Measurements from ENCODE around the gene BMP8A. TPM values are rescaled to one million over a fixed set of nuclear protein-coding genes. Genes with fewer than 3 reads are reported as not detected.

BMP8A gene
- total and polyA plus RNA-seq, 4 experiments from 2014 or later, result not detected

DNA sequence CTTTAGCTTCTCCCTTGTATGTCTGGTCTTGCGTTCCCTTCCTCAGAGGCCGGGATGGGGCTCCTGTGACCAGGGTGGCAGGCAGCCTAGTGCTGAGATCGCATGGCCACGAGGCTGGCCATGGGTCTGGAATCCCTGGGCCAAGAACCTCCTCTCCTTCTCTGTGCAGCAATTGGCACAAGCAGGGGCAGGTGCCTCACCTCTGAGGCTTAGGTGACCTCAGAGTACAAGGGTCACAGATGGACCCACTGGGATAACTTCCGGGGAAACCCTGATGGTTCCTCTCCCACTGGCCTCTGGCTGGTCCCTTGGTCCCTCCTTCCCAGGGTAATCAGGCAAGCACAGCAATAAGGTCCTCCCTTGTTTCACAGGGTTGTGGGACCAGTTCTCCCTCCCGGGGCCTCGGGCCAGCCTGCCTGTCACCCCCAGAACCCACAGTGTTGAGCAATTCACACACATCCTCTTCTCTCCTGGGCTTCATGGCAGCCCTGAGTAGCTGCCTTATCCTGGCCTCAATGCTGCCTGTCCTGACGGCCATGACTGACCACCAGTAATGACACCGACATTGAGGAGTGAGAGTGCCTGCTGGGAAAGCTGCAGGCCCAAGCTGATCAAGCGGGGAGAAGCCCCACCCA, 38.6 kb downstream of the BMP8A start:
- DNase-seq, result no peak
- H3K4me1 ChIP-seq (ENCODE audit: insufficient read depth, low read length), result peaks cover 6% of the 10 kb centered on the region
- Mint-ChIP-seq H3K4me3 (no peak overlapping the region), H3K27ac (no peak overlapping the region), H3K36me3 (peaks cover 30 to 38% of the 10 kb centered on the region in 2 donors), H3K27me3 (no peaks in the 10 kb centered on the region), H3K9me3 (no peaks in the 10 kb centered on the region), H3K4me1 (peaks cover 0 to 7% (median 4%) of the 10 kb centered on the region in 4 donors)
- H3K36me3 ChIP-seq (ENCODE audit: insufficient read depth, low read length), result peaks cover 11% of the 10 kb centered on the region
- CTCF ChIA-PET (ENCODE audit: partially characterized antibody), result interaction anchor here (1.0 kb wide), 1 partner anchor 431 kb away, joined by 3 read pairs; no protein-coding TSS in a partner anchor
- intact Hi-C loops (cut with micrococcal nuclease), result no loop called here
- H3K27me3 ChIP-seq (ENCODE audit: insufficient read depth, low read length), result no peaks in the 10 kb centered on the region
- no peak overlapping the region for H3K4me3 ChIP-seq (ENCODE audit: low read length in 2 of 2)
- H3K9me3 ChIP-seq (ENCODE audit: control insufficient read depth in 1 of 2, low read length in 2 of 2), result no peaks in the 10 kb centered on the region
- POLR2A ChIA-PET (ENCODE audit: partially characterized antibody), result no interaction called here
- no peak overlapping the region for H3K27ac ChIP-seq (ENCODE audit: low read depth, low read length)

DNA sequence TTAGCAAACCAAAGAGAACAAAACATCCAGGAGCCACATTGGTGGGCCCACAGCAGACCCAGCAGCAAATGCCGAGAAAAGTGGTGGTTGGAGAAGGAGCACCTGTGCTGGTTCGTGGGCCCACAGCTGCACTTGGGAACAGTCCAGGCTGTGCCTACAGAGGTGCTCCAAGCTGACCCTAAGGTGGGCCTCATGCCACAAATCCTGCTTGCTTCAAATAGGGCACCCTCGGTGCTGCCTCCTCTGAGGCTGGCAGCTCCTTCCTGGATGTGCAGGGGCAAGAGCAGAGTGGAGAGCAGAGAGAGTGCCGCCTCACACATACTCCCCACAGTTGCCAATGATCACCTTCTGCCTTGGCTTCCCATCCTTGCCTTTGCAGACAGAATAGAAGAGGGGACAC, 40.1 kb downstream of the BMP8A start:
- no peak for DNase-seq
- H3K4me3 Mint-ChIP-seq, result no peak overlapping the region
- CTCF ChIA-PET (ENCODE audit: partially characterized antibody), result no interaction called here
- peaks cover 33 to 40% of the 10 kb centered on the region in 2 donors for H3K36me3 Mint-ChIP-seq
- intact Hi-C loops (cut with micrococcal nuclease), result no loop called here
- H3K27ac Mint-ChIP-seq, result no peak overlapping the region
- H3K9me3 Mint-ChIP-seq, result no peaks in the 10 kb centered on the region
- no peaks in the 10 kb centered on the region for H3K4me1 Mint-ChIP-seq
- no peak overlapping the region for H3K4me3 ChIP-seq (ENCODE audit: low read length in 2 of 2)
- no peak overlapping the region for H3K27ac ChIP-seq (ENCODE audit: low read depth, low read length)
- H3K4me1 ChIP-seq (ENCODE audit: insufficient read depth, low read length), result no peaks in the 10 kb centered on the region
- POLR2A ChIA-PET (ENCODE audit: partially characterized antibody), result no interaction called here
- H3K9me3 ChIP-seq (ENCODE audit: control insufficient read depth in 1 of 2, low read length in 2 of 2), result no peaks in the 10 kb centered on the region
- peaks cover 11% of the 10 kb centered on the region for H3K36me3 ChIP-seq (ENCODE audit: insufficient read depth, low read length)
- no peaks in the 10 kb centered on the region for H3K27me3 ChIP-seq (ENCODE audit: insufficient read depth, low read length)
- H3K27me3 Mint-ChIP-seq, result no peaks in the 10 kb centered on the region

DNA sequence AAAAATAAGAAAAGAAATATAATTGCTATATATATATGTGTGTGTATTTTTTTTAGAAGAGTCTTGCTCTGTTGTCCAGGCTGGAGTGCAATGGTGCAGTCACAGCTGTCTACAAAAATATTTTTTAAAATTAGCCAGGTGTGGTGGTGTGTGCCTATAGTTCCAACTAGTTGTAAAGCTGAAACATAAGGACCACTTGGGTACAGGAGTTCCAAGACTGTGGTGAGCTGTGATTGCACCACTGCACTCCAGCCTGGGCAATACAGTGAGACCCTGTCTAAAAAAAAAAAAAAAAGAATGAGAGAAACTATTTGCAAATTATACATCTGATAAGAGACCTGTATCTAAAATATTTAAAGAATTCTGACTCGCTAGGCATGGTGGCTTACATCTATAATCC, 42.0 kb downstream of the BMP8A start:
- Histone ChIP-seq H3K4me3 (ENCODE audit: low read length in 2 of 2) (no peak overlapping the region), H3K36me3 (ENCODE audit: insufficient read depth, low read length) (peaks cover under 1% of the 10 kb centered on the region), H3K27ac (ENCODE audit: low read depth, low read length) (no peak overlapping the region), H3K27me3 (ENCODE audit: insufficient read depth, low read length) (no peaks in the 10 kb centered on the region), H3K9me3 (ENCODE audit: control insufficient read depth in 1 of 2, low read length in 2 of 2) (no peaks in the 10 kb centered on the region), H3K4me1 (ENCODE audit: insufficient read depth, low read length) (no peaks in the 10 kb centered on the region)
- intact Hi-C loops (cut with micrococcal nuclease), result no loop called here
- Mint-ChIP-seq H3K4me3 (no peak overlapping the region), H3K9me3 (no peaks in the 10 kb centered on the region), H3K4me1 (no peaks in the 10 kb centered on the region), H3K27me3 (no peaks in the 10 kb centered on the region), H3K36me3 (peaks cover 26 to 31% of the 10 kb centered on the region in 2 donors), H3K27ac (no peak overlapping the region)
- ChIA-PET POLR2A (ENCODE audit: partially characterized antibody) (no interaction called here), CTCF (ENCODE audit: partially characterized antibody) (interaction anchor here (0.6 to 1.4 kb wide), 2 partner anchors 435 to 436 kb away, joined by 3 to 5 read pairs; no protein-coding TSS in a partner anchor)
- no peak for DNase-seq

DNA sequence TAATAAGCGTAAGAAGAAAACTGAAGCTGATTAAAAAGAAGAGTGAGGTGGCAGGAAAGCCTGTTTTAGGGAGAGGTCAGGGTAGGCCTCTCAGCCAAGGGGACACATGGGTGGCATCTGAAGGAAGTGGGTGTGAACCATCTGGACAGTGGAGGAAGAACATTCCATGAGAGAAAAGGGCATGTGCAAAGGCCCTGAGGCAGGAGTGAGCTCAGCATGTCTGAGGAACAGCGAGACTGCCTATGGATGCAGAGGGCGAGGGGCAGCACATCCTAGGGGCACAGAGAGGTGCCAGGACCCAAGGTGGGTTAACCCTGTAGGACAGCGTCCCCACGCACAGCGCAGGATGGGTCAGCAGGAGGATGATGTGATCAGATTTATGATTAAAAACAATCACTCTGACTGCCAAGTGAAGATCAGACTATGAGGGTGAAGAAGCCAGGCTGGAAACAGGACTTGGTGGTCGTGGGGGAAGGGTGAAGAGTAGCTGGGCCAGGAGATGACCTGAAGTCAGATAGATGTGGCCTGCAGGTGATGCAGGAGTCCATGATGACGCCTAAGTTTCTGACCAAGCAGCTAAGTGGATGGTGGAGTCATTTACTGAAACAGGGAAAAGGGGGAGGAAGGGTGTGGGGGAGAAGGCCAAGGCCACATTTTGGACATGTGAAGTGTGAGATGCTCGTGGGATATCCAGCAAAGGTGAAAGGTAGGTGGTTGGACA, 47.3 kb downstream of the BMP8A start:
- no peaks in the 10 kb centered on the region for H3K4me1 ChIP-seq (ENCODE audit: insufficient read depth, low read length)
- DNase-seq, result no peak
- no peaks in the 10 kb centered on the region for H3K27me3 ChIP-seq (ENCODE audit: insufficient read depth, low read length)
- H3K4me1 Mint-ChIP-seq, result peaks cover 0 to 5% (median 2%) of the 10 kb centered on the region in 4 donors
- intact Hi-C loops (cut with micrococcal nuclease), result loop anchor here (1.0 to 5.0 kb wide), 3 partner anchors 48 to 436 kb away; partner anchors contain the start of gene BMP8A
- peaks cover 20 to 35% of the 10 kb centered on the region in 2 donors for H3K36me3 Mint-ChIP-seq
- CTCF ChIA-PET (ENCODE audit: partially characterized antibody), result interaction anchor here (0.7 to 2.3 kb wide), 27 partner anchors 8 to 456 kb away, joined by 3 to 20 read pairs (median 3); no protein-coding TSS in a partner anchor
- peaks cover 6% of the 10 kb centered on the region for H3K36me3 ChIP-seq (ENCODE audit: insufficient read depth, low read length)
- H3K27ac ChIP-seq (ENCODE audit: low read depth, low read length), result no peak overlapping the region
- H3K27me3 Mint-ChIP-seq, result no peaks in the 10 kb centered on the region
- H3K9me3 ChIP-seq (ENCODE audit: control insufficient read depth in 1 of 2, low read length in 2 of 2), result no peaks in the 10 kb centered on the region
- no peaks in the 10 kb centered on the region for H3K9me3 Mint-ChIP-seq
- POLR2A ChIA-PET (ENCODE audit: partially characterized antibody), result interaction anchor here (0.7 kb wide), 1 partner anchor 441 kb away, joined by 5 read pairs; no protein-coding TSS in a partner anchor
- H3K4me3 ChIP-seq (ENCODE audit: low read length in 2 of 2), result no peak overlapping the region
- peak overlapping the region in 1 of 7 donors; percentile 42 for H3K27ac Mint-ChIP-seq
- H3K4me3 Mint-ChIP-seq, result no peak overlapping the region

DNA sequence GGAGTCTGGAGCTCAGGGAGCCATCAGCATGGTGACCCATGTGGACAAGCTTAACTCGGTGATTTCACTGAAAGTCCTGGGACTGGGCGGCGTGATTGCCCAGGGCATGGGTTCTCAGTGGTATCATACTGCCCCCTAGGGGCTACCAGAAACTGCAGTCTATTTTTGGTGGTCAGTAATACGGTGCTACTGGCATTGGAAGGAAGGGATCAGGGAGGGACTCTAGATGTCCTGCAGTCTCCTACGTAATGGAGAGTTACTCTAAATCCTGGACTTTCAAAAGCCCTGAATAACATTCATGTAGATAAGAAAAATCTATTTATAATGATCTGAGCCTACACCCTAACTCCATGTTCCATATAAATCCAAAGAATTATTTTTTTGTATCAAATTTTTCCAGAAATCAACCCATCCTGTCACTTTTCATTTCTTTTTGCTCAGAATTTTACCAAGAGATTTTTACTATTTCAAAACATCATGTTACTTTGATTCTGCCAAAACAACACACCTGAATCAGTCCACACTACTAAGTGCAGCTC, 47.9 kb downstream of the BMP8A start:
- Mint-ChIP-seq H3K9me3 (no peaks in the 10 kb centered on the region), H3K36me3 (peaks cover 20 to 34% of the 10 kb centered on the region in 2 donors), H3K4me3 (no peak overlapping the region), H3K27me3 (no peaks in the 10 kb centered on the region), H3K4me1 (peaks cover 0 to 5% (median 2%) of the 10 kb centered on the region in 4 donors), H3K27ac (peak overlapping the region in 1 of 7 donors; percentile 42)
- no peak overlapping the region for H3K4me3 ChIP-seq (ENCODE audit: low read length in 2 of 2)
- H3K27me3 ChIP-seq (ENCODE audit: insufficient read depth, low read length), result no peaks in the 10 kb centered on the region
- no peak overlapping the region for H3K27ac ChIP-seq (ENCODE audit: low read depth, low read length)
- intact Hi-C loops (cut with micrococcal nuclease), result loop anchor here (1.0 to 5.0 kb wide), 3 partner anchors 49 to 437 kb away; partner anchors contain the start of gene BMP8A
- DNase-seq, result peak; percentile 38 to 49 (median 46)
- H3K4me1 ChIP-seq (ENCODE audit: insufficient read depth, low read length), result no peaks in the 10 kb centered on the region
- ChIA-PET POLR2A (ENCODE audit: partially characterized antibody) (interaction anchor here (0.7 kb wide), 1 partner anchor 441 kb away, joined by 5 read pairs; no protein-coding TSS in a partner anchor), CTCF (ENCODE audit: partially characterized antibody) (interaction anchor here (0.7 to 2.3 kb wide), 26 partner anchors 7 to 457 kb away, joined by 3 to 20 read pairs (median 4); no protein-coding TSS in a partner anchor)
- H3K36me3 ChIP-seq (ENCODE audit: insufficient read depth, low read length), result peaks cover 6% of the 10 kb centered on the region
- H3K9me3 ChIP-seq (ENCODE audit: control insufficient read depth in 1 of 2, low read length in 2 of 2), result no peaks in the 10 kb centered on the region

DNA sequence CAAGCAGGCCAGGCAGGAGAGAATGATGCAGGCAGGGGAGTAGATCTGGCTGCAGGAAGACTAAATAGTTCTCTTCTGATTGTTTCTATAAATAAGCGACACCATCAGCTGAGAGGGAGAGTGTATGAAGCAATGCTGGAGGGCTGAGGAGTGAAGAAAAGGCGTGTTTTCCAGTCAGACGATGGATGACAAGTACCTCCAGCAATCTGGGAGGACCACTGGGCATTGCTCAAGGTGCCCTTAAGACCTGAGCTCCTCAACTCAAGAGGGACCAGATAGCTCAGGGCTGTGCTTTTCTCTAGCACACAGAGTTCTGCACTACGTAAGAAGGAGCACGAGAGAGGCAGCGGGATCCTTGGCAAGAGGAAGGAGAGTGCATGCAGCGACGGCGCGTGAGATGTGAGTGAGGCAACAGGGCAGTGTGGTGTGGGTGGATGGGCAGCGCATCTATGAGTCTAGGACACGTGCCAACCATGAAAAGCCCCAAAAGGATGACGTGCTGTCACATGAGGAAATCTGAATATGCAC, 49.1 kb downstream of the BMP8A start:
- intact Hi-C loops (cut with micrococcal nuclease), result no loop called here
- Histone ChIP-seq H3K4me3 (ENCODE audit: low read length in 2 of 2) (no peak overlapping the region), H3K27ac (ENCODE audit: low read depth, low read length) (no peak overlapping the region), H3K4me1 (ENCODE audit: insufficient read depth, low read length) (no peaks in the 10 kb centered on the region), H3K27me3 (ENCODE audit: insufficient read depth, low read length) (no peaks in the 10 kb centered on the region), H3K36me3 (ENCODE audit: insufficient read depth, low read length) (peaks cover 6% of the 10 kb centered on the region), H3K9me3 (ENCODE audit: control insufficient read depth in 1 of 2, low read length in 2 of 2) (no peaks in the 10 kb centered on the region)
- CTCF ChIA-PET (ENCODE audit: partially characterized antibody), result interaction anchor here (1.0 to 2.6 kb wide), 7 partner anchors 13 to 442 kb away, joined by 4 to 18 read pairs (median 5); no protein-coding TSS in a partner anchor
- H3K4me1 Mint-ChIP-seq, result peaks cover 0 to 5% (median 2%) of the 10 kb centered on the region in 4 donors
- no peaks in the 10 kb centered on the region for H3K9me3 Mint-ChIP-seq
- H3K36me3 Mint-ChIP-seq, result peaks cover 22 to 38% of the 10 kb centered on the region in 2 donors
- POLR2A ChIA-PET (ENCODE audit: partially characterized antibody), result no interaction called here
- H3K27me3 Mint-ChIP-seq, result no peaks in the 10 kb centered on the region
- H3K27ac Mint-ChIP-seq, result peak overlapping the region in 1 of 7 donors; percentile 15
- no peak for DNase-seq
- no peak overlapping the region for H3K4me3 Mint-ChIP-seq

DNA sequence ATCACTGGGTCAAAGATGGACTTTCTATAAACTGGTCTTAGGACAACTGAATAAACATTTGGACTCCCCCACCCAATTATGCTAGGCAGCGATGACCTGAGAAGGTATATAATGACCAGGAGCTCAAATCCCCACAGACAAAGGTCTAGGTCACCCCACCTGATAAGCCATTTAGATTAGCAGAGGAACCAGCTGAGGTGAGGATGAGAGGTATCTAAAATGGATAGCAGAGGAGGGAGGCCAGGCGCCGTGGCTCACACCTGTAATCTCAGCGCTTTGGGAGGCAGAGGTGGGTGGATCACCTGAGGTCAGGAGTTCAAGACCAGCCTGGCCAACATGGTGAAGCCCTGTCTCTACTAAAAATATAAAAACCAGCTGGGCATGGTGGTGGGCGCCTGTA, 51.5 kb downstream of the BMP8A start:
- Histone ChIP-seq H3K9me3 (ENCODE audit: control insufficient read depth in 1 of 2, low read length in 2 of 2) (no peaks in the 10 kb centered on the region), H3K27ac (ENCODE audit: low read depth, low read length) (no peak overlapping the region), H3K4me3 (ENCODE audit: low read length in 2 of 2) (no peak overlapping the region), H3K4me1 (ENCODE audit: insufficient read depth, low read length) (no peaks in the 10 kb centered on the region), H3K36me3 (ENCODE audit: insufficient read depth, low read length) (peaks cover 6% of the 10 kb centered on the region), H3K27me3 (ENCODE audit: insufficient read depth, low read length) (no peaks in the 10 kb centered on the region)
- POLR2A ChIA-PET (ENCODE audit: partially characterized antibody), result no interaction called here
- no peaks in the 10 kb centered on the region for H3K9me3 Mint-ChIP-seq
- intact Hi-C loops (cut with micrococcal nuclease), result no loop called here
- H3K4me3 Mint-ChIP-seq, result no peak overlapping the region
- no peaks in the 10 kb centered on the region for H3K27me3 Mint-ChIP-seq
- DNase-seq, result no peak
- H3K36me3 Mint-ChIP-seq, result peaks cover 33 to 51% of the 10 kb centered on the region in 2 donors
- no peak overlapping the region for H3K27ac Mint-ChIP-seq
- peaks cover 0 to 5% (median 2%) of the 10 kb centered on the region in 4 donors for H3K4me1 Mint-ChIP-seq
- CTCF ChIA-PET (ENCODE audit: partially characterized antibody), result interaction anchor here (1.7 kb wide), 1 partner anchor 445 kb away, joined by 6 read pairs; no protein-coding TSS in a partner anchor

Data from CD4-positive, alpha-beta memory T cell (primary cell).